Stimulated activated CD8-positive, alpha-beta memory T cell treated with anti-CD3 and anti-CD28 coated beads, Interleukin-7, amount 100 ng/mL, for 48 hours (primary cell): ENCODE data around the gene KAT8.
A peak's percentile ranks its signal among the peaks of the same experiment; 100 is the strongest.
"Not testable (repeated sequence)": the region's sequence is repeated elsewhere in the genome, so short reads cannot be mapped to it uniquely, and the experiment has no call there.

Experiments
- DNase-seq, 2 donors: peaks; one replicate each; pipeline ENCODE4 v3.0.0-alpha.2; 2020; ENCODE audit warnings: low read depth in 1 of 2; ENCODE audit errors: extremely low read depth in 1 of 2

Gene KAT8

GRCh38 chr16:31083556-31083955 is 33.9 kb upstream of the KAT8 start:
- no peak for DNase-seq

GRCh38 chr16:31083981-31084380 is 33.5 kb upstream of the KAT8 start:
- no peak for DNase-seq

GRCh38 chr16:31084584-31085302 is 32.7 kb upstream of the KAT8 start:
- no peak for DNase-seq

GRCh38 chr16:31085411-31085810 is 32.1 kb upstream of the KAT8 start:
- DNase-seq, result no peak

GRCh38 chr16:31085873-31086628 is 31.4 kb upstream of the KAT8 start:
- DNase-seq, result no peak

GRCh38 chr16:31086629-31086906 is 30.9 kb upstream of the KAT8 start:
- DNase-seq, result no peak

GRCh38 chr16:31087481-31087880 is 30.0 kb upstream of the KAT8 start:
- DNase-seq, result no peak

- DNase-seq, result no peak
These were observed 29.5 kb upstream of the KAT8 start for GRCh38 chr16:31087971-31088370.

- DNase-seq, result no peak
These were observed 28.8 kb upstream of the KAT8 start, which contains the start of gene PRSS53 for GRCh38 chr16:31088459-31089183. PRSS53 (minus strand) TSS chr16:31088943; CDS start chr16:31088809, 134 bp downstream.

- no peak for DNase-seq
These were observed 28.3 kb upstream of the KAT8 start for GRCh38 chr16:31089199-31089598.

- DNase-seq, result no peak
These were observed 26.9 kb upstream of the KAT8 start for GRCh38 chr16:31090540-31090939.

GRCh38 chr16:31092330-31092729 is 25.1 kb upstream of the KAT8 start:
- no peak for DNase-seq

GRCh38 chr16:31093132-31093703 is 24.2 kb upstream of the KAT8 start:
- no peak for DNase-seq

GRCh38 chr16:31094088-31094423 is 23.4 kb upstream of the KAT8 start:
- no peak for DNase-seq

GRCh38 chr16:31094424-31095120 is 22.9 kb upstream of the KAT8 start, which contains the start of gene VKORC1:
VKORC1 (minus strand) TSS chr16:31094797; CDS start chr16:31094729, 68 bp downstream.
- peak; percentile 86 to 92 for DNase-seq

- DNase-seq, result no peak
These were observed 17.4 kb upstream of the KAT8 start for GRCh38 chr16:31099860-31100638.

- DNase-seq, result not testable (repeated sequence)
These were observed 16.4 kb upstream of the KAT8 start for GRCh38 chr16:31100876-31101641.

GRCh38 chr16:31105677-31106213 is 11.7 kb upstream of the KAT8 start:
- peak; percentile 71 to 77 for DNase-seq
